ENCODE data around the gene PIMREG.

The PIMREG gene

GRCh38 chr17:6472517-6472916 is 28.3 kb downstream of the PIMREG start:
- H4K20me1 ChIP-seq (ENCODE audit: insufficient read depth, low read length, poor library complexity, severe bottlenecking) = no peaks in the 10 kb centered on the region
- no peaks in the 10 kb centered on the region for H3K9me2 ChIP-seq (replicated peaks; ENCODE audit: low read depth, low read length)
- H3K9me3 ChIP-seq (ENCODE audit: insufficient read depth, low read depth, low read length) = no peaks in the 10 kb centered on the region
- no peaks in the 10 kb centered on the region for H3F3A ChIP-seq (ENCODE audit: low read depth)
- H3K4me3 ChIP-seq (ENCODE audit: low read length, poor library complexity, severe bottlenecking) = no peak overlapping the region
- H3K36me3 ChIP-seq (ENCODE audit: insufficient read depth, low read length) = no peaks in the 10 kb centered on the region
- H3K9ac ChIP-seq (ENCODE audit: low read depth, low read length, poor library complexity, severe bottlenecking) = no peak overlapping the region
- H2AFZ ChIP-seq (ENCODE audit: low read length) = no peak overlapping the region
- no peaks in the 10 kb centered on the region for H3K27me3 ChIP-seq (ENCODE audit: insufficient read depth, low read length, poor library complexity, severe bottlenecking)
- no peak overlapping the region for H3K4me2 ChIP-seq (ENCODE audit: low read depth, low read length, poor library complexity, severe bottlenecking)
- no peaks in the 10 kb centered on the region for H3K4me1 ChIP-seq (ENCODE audit: insufficient read depth, low read length, poor library complexity, severe bottlenecking)
- no peak for TF ChIP-seq EZH2phosphoT487 (IDR thresholded peaks at IDR 0.05; ENCODE audit: borderline replicate concordance)
- TF ChIP-seq CTCF (conservative IDR thresholded peaks at IDR 0.05; ENCODE audit: low read length) = no peak
- no peaks in the 10 kb centered on the region for H3K79me2 ChIP-seq (ENCODE audit: insufficient read depth, low read length)

- Histone ChIP-seq H3K4me1 (ENCODE audit: insufficient read depth, low read length, poor library complexity, severe bottlenecking) (no peaks in the 10 kb centered on the region), H3F3A (ENCODE audit: low read depth) (no peaks in the 10 kb centered on the region), H3K27me3 (ENCODE audit: insufficient read depth, low read length, poor library complexity, severe bottlenecking) (no peaks in the 10 kb centered on the region), H3K9me2 (replicated peaks; ENCODE audit: low read depth, low read length) (no peaks in the 10 kb centered on the region), H3K9me3 (ENCODE audit: insufficient read depth, low read depth, low read length) (no peaks in the 10 kb centered on the region), H3K9ac (ENCODE audit: low read depth, low read length, poor library complexity, severe bottlenecking) (no peak overlapping the region), H3K36me3 (ENCODE audit: insufficient read depth, low read length) (no peaks in the 10 kb centered on the region), H2AFZ (ENCODE audit: low read length) (no peak overlapping the region), H3K4me3 (ENCODE audit: low read length, poor library complexity, severe bottlenecking) (no peak overlapping the region), H3K79me2 (ENCODE audit: insufficient read depth, low read length) (no peaks in the 10 kb centered on the region), H3K4me2 (ENCODE audit: low read depth, low read length, poor library complexity, severe bottlenecking) (no peak overlapping the region), H4K20me1 (ENCODE audit: insufficient read depth, low read length, poor library complexity, severe bottlenecking) (no peaks in the 10 kb centered on the region)
- TF ChIP-seq EZH2phosphoT487 (IDR thresholded peaks at IDR 0.05; ENCODE audit: borderline replicate concordance) = no peak
- TF ChIP-seq CTCF (conservative IDR thresholded peaks at IDR 0.05; ENCODE audit: low read length) = peak; percentile 93
These were observed 29.0 kb downstream of the PIMREG start for GRCh38 chr17:6473128-6473767.

GRCh38 chr17:6474376-6474775 is 30.1 kb downstream of the PIMREG start:
- no peak for TF ChIP-seq CTCF (conservative IDR thresholded peaks at IDR 0.05; ENCODE audit: low read length)
- no peak for TF ChIP-seq EZH2phosphoT487 (IDR thresholded peaks at IDR 0.05; ENCODE audit: borderline replicate concordance)
- Histone ChIP-seq H3K4me3 (ENCODE audit: low read length, poor library complexity, severe bottlenecking) (no peak overlapping the region), H3K27me3 (ENCODE audit: insufficient read depth, low read length, poor library complexity, severe bottlenecking) (no peaks in the 10 kb centered on the region), H3K4me1 (ENCODE audit: insufficient read depth, low read length, poor library complexity, severe bottlenecking) (no peaks in the 10 kb centered on the region), H3K9me3 (ENCODE audit: insufficient read depth, low read depth, low read length) (no peaks in the 10 kb centered on the region), H3K4me2 (ENCODE audit: low read depth, low read length, poor library complexity, severe bottlenecking) (no peak overlapping the region), H3K36me3 (ENCODE audit: insufficient read depth, low read length) (no peaks in the 10 kb centered on the region), H2AFZ (ENCODE audit: low read length) (no peak overlapping the region), H3K9ac (ENCODE audit: low read depth, low read length, poor library complexity, severe bottlenecking) (no peak overlapping the region), H4K20me1 (ENCODE audit: insufficient read depth, low read length, poor library complexity, severe bottlenecking) (no peaks in the 10 kb centered on the region), H3K79me2 (ENCODE audit: insufficient read depth, low read length) (no peaks in the 10 kb centered on the region), H3F3A (ENCODE audit: low read depth) (no peaks in the 10 kb centered on the region), H3K9me2 (replicated peaks; ENCODE audit: low read depth, low read length) (no peaks in the 10 kb centered on the region)

All from Loucy (cell line).